Measurements from ENCODE around the gene SBF2.

DNA sequence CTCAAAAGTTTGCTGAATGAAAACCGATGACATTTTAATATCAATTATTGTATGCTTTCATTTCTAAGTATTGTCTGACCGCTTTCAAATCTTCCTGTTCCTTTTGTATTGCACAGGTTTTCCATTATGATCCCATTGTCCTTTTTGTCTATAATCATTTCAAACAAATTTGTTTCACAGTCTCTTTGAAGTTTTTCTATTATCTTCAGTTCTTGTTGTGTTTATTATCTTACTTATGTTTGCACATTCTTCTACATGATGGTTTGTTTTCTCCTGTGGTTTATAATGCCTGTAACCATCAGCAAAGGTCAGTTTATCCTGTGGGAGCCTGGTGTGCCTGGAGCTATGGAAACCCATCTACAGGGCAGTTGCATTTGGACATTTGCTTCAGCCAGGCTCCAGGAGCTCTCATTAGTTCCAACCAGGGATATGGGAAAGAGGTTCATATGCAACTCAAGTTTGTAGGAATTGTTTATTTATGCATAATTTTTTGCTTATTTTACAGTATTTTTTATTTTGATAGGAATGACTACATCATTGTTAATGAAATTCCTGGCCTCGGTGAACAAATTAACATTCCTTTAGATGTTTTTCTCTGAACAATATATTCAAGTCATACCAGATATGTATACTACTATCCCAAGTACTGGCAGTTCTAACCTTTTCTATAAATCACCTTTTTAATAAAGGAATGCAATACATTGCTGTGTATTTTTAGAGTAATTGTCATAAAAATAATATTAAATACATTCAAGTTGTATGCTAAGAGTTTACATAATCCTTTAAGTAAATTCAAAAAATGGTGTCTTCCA is 179.2 kb downstream of the SBF2 start:
- no peak for TF ChIP-seq GATA2 (IDR thresholded peaks at IDR 0.05; ENCODE audit: low read depth, low read length)
- TF ChIP-seq GATA3 (IDR thresholded peaks at IDR 0.05; ENCODE audit: low read depth, low read length), result no peak

Measured in SH-SY5Y (cell line).